C4-2B (cell line): ENCODE measurements around the gene SORCS2.

Experiments used
- ZFX ChIP-seq: fragments of 450-650 bp; IDR thresholded peaks from 2 replicates; pipeline ENCODE4 v1.6.1; 2017
- TF ChIP-seq, protein P1 (sequence below): fragments of 450-650 bp; conservative IDR thresholded peaks from 2 replicates; pipeline ENCODE4 v1.5.1; 2017; ENCODE audit warnings: mild to moderate bottlenecking

DNA sequence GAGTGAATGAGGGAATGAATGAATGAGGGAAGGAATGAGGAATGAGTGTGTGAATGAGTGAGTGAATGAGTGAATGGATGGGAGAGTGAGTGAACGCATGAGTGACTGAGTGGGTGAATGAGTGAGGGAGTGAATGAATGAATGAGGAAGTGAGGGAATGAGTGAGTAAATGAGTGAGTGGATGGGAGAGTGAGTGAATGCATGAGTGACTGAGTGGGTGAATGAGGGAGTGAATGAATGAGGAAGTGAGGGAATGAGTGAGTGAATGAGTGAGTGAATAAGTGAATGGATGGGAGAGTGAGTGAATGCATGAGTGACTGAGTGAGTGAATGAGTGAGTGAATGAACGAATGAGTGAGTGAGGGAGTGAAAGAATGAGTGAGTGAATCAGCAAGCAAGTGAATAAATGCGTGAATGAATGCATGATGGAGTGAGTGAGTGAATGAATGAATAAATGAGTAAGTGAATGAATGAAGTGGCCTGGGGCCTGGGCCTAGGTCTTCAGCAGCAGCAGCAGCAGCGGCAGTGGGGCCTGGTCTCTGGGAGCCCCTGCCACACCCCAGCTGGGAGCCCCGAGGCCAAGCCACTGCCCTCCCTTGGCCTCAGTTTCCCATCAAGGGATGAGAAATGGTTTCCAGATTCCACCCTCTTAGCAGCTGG, 258.6 kb downstream of the SORCS2 start:
- TF ChIP-seq, protein P1, sequence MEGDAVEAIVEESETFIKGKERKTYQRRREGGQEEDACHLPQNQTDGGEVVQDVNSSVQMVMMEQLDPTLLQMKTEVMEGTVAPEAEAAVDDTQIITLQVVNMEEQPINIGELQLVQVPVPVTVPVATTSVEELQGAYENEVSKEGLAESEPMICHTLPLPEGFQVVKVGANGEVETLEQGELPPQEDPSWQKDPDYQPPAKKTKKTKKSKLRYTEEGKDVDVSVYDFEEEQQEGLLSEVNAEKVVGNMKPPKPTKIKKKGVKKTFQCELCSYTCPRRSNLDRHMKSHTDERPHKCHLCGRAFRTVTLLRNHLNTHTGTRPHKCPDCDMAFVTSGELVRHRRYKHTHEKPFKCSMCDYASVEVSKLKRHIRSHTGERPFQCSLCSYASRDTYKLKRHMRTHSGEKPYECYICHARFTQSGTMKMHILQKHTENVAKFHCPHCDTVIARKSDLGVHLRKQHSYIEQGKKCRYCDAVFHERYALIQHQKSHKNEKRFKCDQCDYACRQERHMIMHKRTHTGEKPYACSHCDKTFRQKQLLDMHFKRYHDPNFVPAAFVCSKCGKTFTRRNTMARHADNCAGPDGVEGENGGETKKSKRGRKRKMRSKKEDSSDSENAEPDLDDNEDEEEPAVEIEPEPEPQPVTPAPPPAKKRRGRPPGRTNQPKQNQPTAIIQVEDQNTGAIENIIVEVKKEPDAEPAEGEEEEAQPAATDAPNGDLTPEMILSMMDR: no peak
- no peak for TF ChIP-seq ZFX
